ENCODE measurements around the gene EEF1AKMT1. TPM values are rescaled to one million over a fixed set of nuclear protein-coding genes. Genes with fewer than 3 reads are reported as not detected.
"Not testable (repeated sequence)": the region's sequence is repeated elsewhere in the genome, so short reads cannot be mapped to it uniquely, and the experiment has no call there.

Gene EEF1AKMT1
- polyA plus RNA-seq, 3 donors, result 17.5 to 19.1 (median 17.7) TPM

DNA sequence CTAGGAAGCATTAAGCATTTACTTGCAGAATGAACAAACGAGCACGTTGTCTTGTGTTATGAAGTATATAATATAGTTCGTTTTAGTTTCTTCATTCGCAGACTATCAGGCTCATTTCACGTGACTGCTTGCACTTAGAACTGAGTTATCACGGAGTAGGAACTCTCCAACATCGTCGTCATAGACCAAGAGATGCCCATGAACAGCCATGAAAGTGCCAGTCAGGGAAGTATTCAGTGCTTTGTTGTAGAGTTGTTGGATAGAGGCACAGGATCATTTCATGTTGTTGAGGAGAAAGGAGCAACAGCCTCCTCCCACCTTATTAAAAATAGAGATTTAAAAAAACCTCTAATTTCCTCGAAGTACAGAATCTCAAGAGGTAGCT is 71.2 kb downstream of the EEF1AKMT1 start:
- DNase-seq (ENCODE audit: low read depth in 3 of 3, low spot score in 2 of 3), result no peak

DNA sequence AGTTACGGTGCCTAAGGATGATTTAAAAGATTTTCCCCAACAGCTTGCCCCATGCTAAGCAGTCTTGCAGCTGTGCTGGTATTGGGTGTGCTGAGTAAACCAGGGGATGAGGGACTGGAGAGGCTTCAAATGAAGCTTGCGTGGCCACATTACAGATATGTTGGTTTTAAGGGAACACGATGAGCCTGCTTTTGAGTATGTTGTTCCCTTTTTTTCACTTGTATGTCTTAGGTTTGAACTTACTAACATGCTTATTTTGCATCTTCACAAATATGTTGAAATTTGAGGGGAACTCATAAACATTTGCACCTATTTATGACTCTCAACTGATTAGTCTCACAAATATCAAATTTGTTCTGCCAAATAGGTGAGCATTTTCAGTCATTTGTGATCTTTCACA is 72.3 kb downstream of the EEF1AKMT1 start:
- DNase-seq (ENCODE audit: low read depth in 3 of 3, low spot score in 2 of 3), result no peak

DNA sequence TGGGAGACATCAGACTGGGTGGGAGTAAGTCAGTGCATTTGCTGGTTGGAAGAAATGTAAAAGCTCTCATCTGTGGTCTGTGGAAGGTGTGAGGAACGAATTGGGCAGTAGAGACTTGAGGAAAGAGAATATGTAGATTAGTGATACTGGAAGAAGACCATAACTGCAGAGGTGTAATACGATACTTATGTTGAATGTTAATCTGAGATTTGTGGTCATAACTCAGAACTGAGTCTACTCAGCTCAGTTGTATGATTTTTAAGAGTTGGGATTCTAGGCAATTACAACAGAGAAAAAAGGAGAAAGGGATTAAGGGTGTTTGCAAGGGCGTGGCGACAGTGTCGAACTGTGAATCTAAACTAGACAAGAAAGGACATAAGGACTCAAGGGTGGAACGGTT is 73.5 kb downstream of the EEF1AKMT1 start:
- no peak for DNase-seq (ENCODE audit: low read depth in 3 of 3, low spot score in 2 of 3)

DNA sequence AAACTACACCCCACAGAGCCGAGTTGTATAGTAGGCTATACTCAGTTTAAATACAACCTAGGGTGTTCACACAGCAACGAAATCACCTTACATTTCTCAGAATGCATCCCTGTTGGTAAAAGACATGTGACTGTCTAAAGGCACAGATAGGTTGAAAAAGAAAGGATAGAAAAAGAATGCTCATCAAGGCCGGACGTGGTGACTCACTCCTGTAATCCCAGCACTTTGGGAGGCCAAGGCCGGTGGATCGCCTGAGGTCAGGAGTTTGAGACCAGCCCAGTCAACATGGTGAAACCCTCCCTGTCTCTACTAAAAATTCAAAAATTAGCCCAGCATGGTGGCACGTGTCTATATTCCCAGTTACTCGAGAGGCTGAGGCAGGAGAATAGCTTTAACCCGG is 74.0 kb downstream of the EEF1AKMT1 start:
- no peak for DNase-seq (ENCODE audit: low read depth in 3 of 3, low spot score in 2 of 3)

- DNase-seq (ENCODE audit: low read depth in 3 of 3, low spot score in 2 of 3), result no peak
Measured at GRCh38 chr13:20696073-20696472, 77.7 kb downstream of the EEF1AKMT1 start.

- no peak for DNase-seq (ENCODE audit: low read depth in 3 of 3, low spot score in 2 of 3)
Measured at GRCh38 chr13:20691616-20692015, 82.1 kb downstream of the EEF1AKMT1 start.

DNA sequence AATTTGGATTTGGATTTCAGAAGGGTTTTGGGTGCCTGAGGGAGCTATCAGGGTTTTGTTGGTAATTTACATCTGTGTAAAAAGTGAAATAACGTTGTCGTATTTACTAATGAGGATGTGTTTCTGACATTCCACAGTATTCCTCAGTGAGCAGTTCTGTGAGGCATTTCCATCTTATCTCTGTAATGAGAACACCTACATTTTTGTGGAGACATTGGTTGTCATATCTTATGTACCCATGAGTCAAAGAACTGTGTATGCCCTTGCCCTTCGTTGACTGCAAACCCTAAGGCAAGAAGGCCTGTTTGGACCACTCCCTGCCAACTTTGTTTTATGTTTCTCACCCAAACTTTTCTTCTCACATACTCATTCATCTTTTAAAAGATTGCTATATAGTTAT is 84.5 kb downstream of the EEF1AKMT1 start:
- DNase-seq (ENCODE audit: low read depth in 3 of 3, low spot score in 2 of 3), result no peak

GRCh38 chr13:20686863-20687579 is 86.7 kb downstream of the EEF1AKMT1 start:
- no peak for DNase-seq (ENCODE audit: low read depth in 3 of 3, low spot score in 2 of 3)

DNA sequence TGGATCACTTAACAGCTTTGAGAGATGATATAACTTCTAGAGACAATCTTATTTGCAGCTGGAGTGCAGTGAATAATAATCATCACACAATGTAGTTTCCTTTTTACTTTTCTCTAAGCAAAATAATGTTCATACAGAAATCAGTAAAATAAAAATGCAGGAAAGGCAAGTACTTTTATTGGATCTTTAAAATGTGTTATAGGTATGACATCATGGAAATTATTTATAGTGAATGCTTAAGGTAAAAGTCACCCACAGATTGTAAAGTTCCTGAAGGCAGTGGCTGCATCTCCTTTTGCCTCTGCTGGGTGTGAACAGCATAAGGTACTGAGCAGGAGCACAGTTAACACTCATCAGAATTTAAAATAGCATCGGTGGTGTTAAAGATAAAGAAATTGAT is 87.6 kb downstream of the EEF1AKMT1 start:
- no peak for DNase-seq (ENCODE audit: low read depth in 3 of 3, low spot score in 2 of 3)

- no peak for DNase-seq (ENCODE audit: low read depth in 3 of 3, low spot score in 2 of 3)
Measured at GRCh38 chr13:20685092-20685491, 88.7 kb downstream of the EEF1AKMT1 start.

DNA sequence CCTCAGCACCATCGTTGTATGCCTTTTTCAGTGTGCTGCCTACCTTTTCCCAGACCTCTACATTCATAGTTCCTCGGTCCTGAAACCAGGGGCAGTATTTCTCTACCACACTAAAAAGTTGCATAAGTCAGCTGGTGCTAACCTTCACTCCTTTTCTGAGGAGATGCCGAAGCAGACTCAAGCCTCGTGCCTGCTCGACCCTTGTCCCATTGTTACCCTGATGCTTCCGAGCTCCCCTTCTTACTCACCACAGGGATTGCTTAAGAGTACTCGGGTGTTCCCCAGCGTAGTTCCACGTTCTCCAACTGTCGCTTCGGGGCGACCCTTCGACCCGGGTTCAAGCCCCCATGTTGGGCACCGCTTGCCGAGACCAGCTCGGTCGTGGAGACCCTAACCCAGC is 89.2 kb downstream of the EEF1AKMT1 start:
- no peak for DNase-seq (ENCODE audit: low read depth in 3 of 3, low spot score in 2 of 3)

GRCh38 chr13:20684041-20684440 is 89.7 kb downstream of the EEF1AKMT1 start:
- DNase-seq (ENCODE audit: low read depth in 3 of 3, low spot score in 2 of 3), result no peak

DNA sequence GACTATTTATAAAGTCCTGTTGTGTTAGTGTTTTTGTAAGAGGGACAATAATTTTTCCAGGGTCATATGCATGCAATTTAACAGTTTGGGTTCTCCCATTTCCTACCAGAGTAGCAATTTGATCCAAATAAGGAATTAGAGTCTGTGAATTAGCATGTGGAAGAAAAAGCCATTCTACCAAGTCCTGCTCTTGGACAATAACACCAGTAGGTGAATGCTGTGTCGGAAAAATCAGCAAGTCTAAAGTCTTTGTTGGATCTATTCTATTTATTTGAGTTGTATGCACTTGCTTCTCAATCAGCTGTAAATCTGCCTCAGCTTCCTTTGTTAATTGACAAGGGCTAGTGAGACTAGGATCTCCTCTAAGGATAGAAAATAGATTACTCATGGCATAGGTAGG is 91.7 kb downstream of the EEF1AKMT1 start:
- DNase-seq (ENCODE audit: low read depth in 3 of 3, low spot score in 2 of 3), result no peak

DNA sequence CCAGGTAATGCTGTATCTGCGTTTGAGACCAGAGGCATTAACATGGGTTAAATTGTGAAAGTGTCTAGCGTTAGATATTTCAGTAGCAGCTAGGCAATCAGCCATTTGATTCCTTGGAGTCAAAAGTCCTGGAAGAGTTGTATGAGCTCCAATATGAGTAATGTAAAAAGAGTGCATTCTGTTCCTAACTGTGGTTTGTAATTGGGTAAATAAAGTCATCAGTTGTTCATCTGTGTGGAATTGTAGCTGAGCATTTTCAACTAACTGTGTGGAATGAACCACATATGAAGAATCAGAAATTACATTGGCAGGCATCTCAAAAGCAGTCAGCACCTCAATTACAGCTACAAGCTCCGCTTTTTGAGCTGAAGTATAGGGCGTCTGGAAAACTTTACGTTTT is 92.3 kb downstream of the EEF1AKMT1 start:
- not testable (repeated sequence) for DNase-seq (ENCODE audit: low read depth in 3 of 3, low spot score in 2 of 3)

DNA sequence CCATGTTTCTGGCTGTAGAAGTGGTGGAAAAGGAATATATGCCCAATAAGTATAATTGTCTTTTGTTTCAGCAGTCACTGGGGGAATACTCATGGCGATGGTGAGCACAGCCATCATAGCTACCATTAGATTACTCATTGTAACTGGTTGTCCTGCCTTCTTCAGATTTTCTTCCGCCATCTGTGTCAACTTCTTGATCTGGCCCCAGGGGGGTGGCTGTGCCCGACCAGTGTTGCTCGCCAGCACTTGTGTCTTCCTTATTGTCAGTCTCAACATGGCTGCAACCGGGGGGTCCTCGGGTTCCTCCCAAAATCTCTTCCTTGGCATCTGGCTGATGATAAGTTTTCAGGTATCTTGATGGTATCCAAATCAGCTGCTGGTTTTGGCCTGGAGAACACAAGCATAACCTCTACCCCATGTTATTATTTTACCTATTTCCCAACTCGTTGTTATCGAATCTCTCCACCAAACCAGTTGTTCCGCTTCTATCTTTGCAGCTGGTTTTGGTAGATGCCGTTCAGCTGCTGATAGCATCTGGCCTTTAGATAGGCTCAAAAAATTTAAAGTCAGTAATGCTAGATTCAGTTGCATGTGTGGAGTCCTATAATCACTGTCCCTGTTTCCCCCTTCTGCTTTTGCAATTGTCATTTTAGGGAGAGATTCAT is 93.2 kb downstream of the EEF1AKMT1 start:
- no peak for DNase-seq (ENCODE audit: low read depth in 3 of 3, low spot score in 2 of 3)

DNA sequence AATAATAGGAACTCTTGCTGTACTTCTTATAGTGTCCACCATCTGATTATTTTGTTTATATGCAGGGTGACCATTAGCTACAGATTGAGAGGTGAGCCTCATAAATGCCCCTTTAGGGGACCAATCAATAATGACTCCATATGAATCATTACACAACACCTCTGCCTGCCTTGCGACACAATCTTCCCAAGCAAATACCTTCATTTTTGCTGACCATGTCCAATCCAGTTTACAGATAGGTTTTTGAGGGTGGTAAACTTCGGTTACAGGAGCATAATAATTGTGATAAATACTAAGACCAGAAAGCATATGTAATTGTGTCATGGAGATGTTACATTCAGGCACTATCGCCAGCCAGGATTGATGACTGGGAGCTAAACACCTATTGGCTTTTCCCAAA is 93.9 kb downstream of the EEF1AKMT1 start:
- no peak for DNase-seq (ENCODE audit: low read depth in 3 of 3, low spot score in 2 of 3)

Other genes starting within 250 kb of the EEF1AKMT1 start
- gene CRYL1, start 248.1 kb downstream of the EEF1AKMT1 start, polyA plus RNA-seq (ENCODE audit: insufficient read length in 3 of 3), result 100 to 1,000 TPM; 143 to 151 (median 146) TPM
- gene IFT88, start 206.8 kb downstream of the EEF1AKMT1 start, polyA plus RNA-seq (ENCODE audit: insufficient read length in 3 of 3), result 10 to 100 TPM; 39.1 to 41.4 (median 39.5) TPM
- gene IL17D, start 70.3 kb downstream of the EEF1AKMT1 start, polyA plus RNA-seq (ENCODE audit: insufficient read length in 3 of 3), result 1 to 10 TPM; 7.2 to 9.2 (median 8.0) TPM
- 10 to 100 TPM; 17.5 to 19.2 (median 19.1) TPM for gene XPO4, start 128.8 kb upstream of the EEF1AKMT1 start, polyA plus RNA-seq (ENCODE audit: insufficient read length in 3 of 3)

Measured in right renal cortex interstitium (tissue), 3 donors.